Aorta (tissue), 5 donors: ENCODE results near the gene CYP1B1. TPM values are rescaled to one million over a fixed set of nuclear protein-coding genes. Genes with fewer than 3 reads are reported as not detected.
"Not testable (repeated sequence)": the region's sequence is repeated elsewhere in the genome, so short reads cannot be mapped to it uniquely, and the experiment has no call there.

Source experiments
- ATAC-seq: fragments of 200-7000 bp; cut with Tn5 transposase; one replicate; pipeline ENCODE4 v1.9.1; 2022; ENCODE audit warnings: moderate library complexity; ENCODE audit not compliant: low FRiP score
- DNase-seq, 2 donors: peaks; one replicate each; pipeline ENCODE4 v3.0.0-alpha.2; 2020
- H3K27ac ChIP-seq, 2 donors: one replicate each; pipeline ENCODE4 v1.5.1; 2013; ENCODE audit warnings: low read length in 2 of 2, mild to moderate bottlenecking in 2 of 2, moderate library complexity in 2 of 2, control low read depth in 1 of 2, inconsistent platforms in 1 of 2, low read depth in 1 of 2
- H3K27me3 ChIP-seq, 2 donors: one replicate each; pipeline ENCODE4 v1.6.1; 2013; ENCODE audit warnings: control low read depth in 1 of 2, low read length in 1 of 2, mild to moderate bottlenecking in 1 of 2, moderate library complexity in 1 of 2; ENCODE audit not compliant: insufficient read depth in 2 of 2, control insufficient read depth in 1 of 2
- H3K36me3 ChIP-seq, 2 donors: one replicate each; pipeline ENCODE4 v1.6.1; 2013; ENCODE audit warnings: control low read depth in 1 of 2, low read length in 1 of 2, mild to moderate bottlenecking in 1 of 2; ENCODE audit not compliant: insufficient read depth in 2 of 2, control insufficient read depth in 1 of 2
- H3K4me1 ChIP-seq, 2 donors: one replicate each; pipeline ENCODE4 v1.6.1; 2013; ENCODE audit warnings: low read length in 2 of 2, control low read depth in 1 of 2, mild to moderate bottlenecking in 1 of 2, moderate library complexity in 1 of 2; ENCODE audit not compliant: insufficient read depth in 2 of 2, control insufficient read depth in 1 of 2
- H3K4me3 ChIP-seq, 2 donors: one replicate each; pipeline ENCODE4 v1.5.1; 2013; ENCODE audit warnings: low read length in 2 of 2, control low read depth in 1 of 2, mild to moderate bottlenecking in 1 of 2
- H3K9me3 ChIP-seq: one replicate; pipeline ENCODE4 v1.6.1; 2013; ENCODE audit warnings: mild to moderate bottlenecking, low read length; ENCODE audit not compliant: control insufficient read depth
- WGBS, 2 donors: extraction: QIAGEN DNeasy Blood & Tissue Kit; methylation state at CpG; one replicate each; pipeline ENCODE4 v1.1.7; 2013; 5-methylcytosine and 5-hydroxymethylcytosine counted together
- intact Hi-C, 2 donors: fragments of 100-400 bp; cut with DNase I; formaldehyde crosslinking; loops; one replicate each; pipeline versions ENCODE4 v1.14.2 to v1.15.0; 2022
- polyA plus RNA-seq, 2 donors: library from polyadenylated mRNA; stranded (reverse); fragments of 200-250 nt; gene quantifications; one replicate each; pipeline ENCODE4 v1.2.3, GENCODE V29; 2013
- total RNA-seq, 2 donors: library from RNA; stranded (reverse); fragmentation: NEBNext Ultra II Directional; extraction: Animal tissue kit (Norgen Biotek cat#: 25700); gene quantifications; one replicate each; pipeline ENCODE4 v1.2.1, GENCODE V29; 2021
- donor health status: healthy with polysubstance abuse.
- donor health status: Bipolar disorder and iron deficiency.
- donor health status: DM: no; HTN: no; CAD: no.
- donor health status: DM: no; HTN: no; CAD: no.
- donor health status: DM: yes; HTN: yes; CAD: no.

The CYP1B1 gene
- total and polyA plus RNA-seq, 4 donors, result 7.3 to 115 (median 62.0) TPM

DNA sequence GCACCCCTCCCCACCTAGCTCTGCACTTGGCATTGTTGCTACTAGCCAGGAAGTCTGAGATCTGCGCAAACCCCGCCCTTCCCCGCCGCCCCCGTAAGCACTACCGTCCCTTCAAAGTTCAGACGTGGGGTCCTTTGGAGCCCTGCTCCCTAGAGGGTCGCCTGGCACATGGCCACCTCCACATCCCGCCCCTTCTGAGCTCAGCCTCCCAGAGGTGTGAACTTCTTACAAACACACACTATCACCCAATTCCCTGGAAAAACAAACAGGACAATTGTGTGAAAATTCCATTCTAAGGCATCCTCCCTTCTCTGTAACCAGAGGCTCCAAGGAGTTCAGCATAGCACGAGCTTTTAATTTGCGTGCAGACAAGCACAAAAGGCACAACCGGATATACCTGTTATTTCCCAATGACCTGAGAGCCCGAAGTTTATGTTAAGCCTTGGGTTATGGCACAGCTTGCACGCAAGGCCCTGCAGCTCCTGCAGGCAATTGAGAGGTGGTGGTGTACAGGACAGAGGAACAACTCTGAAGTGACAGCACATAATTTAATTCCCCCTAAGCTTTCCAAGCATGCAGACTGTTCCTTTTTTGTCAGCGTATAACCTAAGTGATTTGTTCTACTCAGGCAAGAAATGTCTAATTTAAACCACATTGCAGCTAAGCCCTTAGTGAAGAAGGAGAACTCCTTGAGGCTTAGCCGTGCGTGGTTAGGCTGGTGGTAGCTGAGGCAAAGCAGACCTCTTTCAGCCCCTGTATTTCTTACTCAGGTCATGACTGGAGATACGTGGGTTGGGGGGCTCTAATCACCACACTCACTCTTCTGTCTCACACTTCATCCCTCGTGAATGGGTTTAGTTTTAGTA lies 20.3 kb upstream of the CYP1B1 start:
- H3K4me1 ChIP-seq, result peaks cover 0 to 2% of the 10 kb centered on the region in 2 donors
- intact Hi-C loops, result no loop called here
- DNase-seq, result peak in 1 of 2 donors; percentile 76
- 49 to 55% methylated on average over 19 of the region's 19 CpGs for whole genome bisulfite sequencing, 2 donors
- peak; percentile 2 for ATAC-seq
- H3K27ac ChIP-seq, result no peak overlapping the region
- no peaks in the 10 kb centered on the region for H3K36me3 ChIP-seq
- H3K4me3 ChIP-seq, result no peak overlapping the region
- H3K9me3 ChIP-seq, result no peaks in the 10 kb centered on the region
- peaks cover 0 to 3% of the 10 kb centered on the region in 2 donors for H3K27me3 ChIP-seq

DNA sequence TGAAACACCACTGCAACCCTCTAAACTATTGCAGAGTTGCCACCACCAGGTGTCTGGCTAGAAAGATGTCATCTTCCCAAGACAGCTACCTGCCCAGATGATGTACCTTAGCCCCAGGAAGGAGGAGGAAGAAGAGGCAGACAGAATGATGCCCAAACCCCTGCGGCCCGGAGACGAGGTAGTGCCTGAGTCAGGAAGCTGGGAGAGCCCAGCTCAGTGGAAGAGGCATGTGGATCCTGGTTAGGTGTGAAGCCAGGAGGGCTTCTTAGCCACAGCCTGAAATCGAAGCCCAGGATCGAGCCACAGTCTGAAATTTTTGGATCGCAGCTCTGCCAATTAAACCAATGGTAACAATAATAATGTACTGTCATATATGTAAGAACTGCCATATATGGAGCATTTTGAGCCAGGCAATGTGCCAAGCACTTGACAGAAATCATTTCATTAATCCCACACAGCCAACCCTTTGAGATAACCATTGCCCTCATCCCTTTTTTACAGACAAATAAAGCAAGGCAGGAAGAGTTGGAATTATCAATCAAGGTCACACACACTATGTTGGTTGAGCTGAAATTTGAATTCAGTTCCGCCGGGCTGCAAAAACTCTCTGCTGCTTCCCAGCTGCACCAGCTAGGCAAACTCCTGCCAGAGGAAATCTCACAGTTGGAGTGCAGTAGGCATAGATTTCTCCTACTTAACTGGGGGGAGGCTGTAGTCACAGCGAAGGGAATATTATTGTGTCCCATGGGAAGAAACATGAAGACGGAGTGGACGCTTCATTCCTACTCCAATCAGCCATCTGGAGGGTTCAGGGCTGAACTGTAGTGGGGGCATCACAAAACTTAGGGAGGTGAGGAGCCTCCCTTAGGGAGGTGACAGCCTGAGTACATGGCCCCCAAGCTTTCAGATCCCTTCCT lies 19.4 kb upstream of the CYP1B1 start:
- intact Hi-C loops, result no loop called here
- H3K27ac ChIP-seq, result no peak overlapping the region
- 58 to 63% methylated on average over 11 of the region's 11 CpGs for WGBS, 2 donors
- no peak for ATAC-seq
- H3K4me3 ChIP-seq, result no peak overlapping the region
- no peaks in the 10 kb centered on the region for H3K36me3 ChIP-seq
- H3K27me3 ChIP-seq, result peaks cover 0 to 3% of the 10 kb centered on the region in 2 donors
- no peak for DNase-seq
- peaks cover 0 to 2% of the 10 kb centered on the region in 2 donors for H3K4me1 ChIP-seq
- no peaks in the 10 kb centered on the region for H3K9me3 ChIP-seq

GRCh38 chr2:38093527-38094165 lies 17.7 kb upstream of the CYP1B1 start:
- Histone ChIP-seq H3K4me3 (no peak overlapping the region), H3K27me3 (peaks cover 0 to 3% of the 10 kb centered on the region in 2 donors), H3K36me3 (no peaks in the 10 kb centered on the region), H3K9me3 (no peaks in the 10 kb centered on the region), H3K4me1 (peaks cover 0 to 2% of the 10 kb centered on the region in 2 donors), H3K27ac (no peak overlapping the region)
- intact Hi-C loops, result no loop called here
- ATAC-seq, result no peak
- DNase-seq, result no peak
- WGBS, 2 donors, result 97 to 98% methylated on average over 1 of the region's 1 CpG

DNA sequence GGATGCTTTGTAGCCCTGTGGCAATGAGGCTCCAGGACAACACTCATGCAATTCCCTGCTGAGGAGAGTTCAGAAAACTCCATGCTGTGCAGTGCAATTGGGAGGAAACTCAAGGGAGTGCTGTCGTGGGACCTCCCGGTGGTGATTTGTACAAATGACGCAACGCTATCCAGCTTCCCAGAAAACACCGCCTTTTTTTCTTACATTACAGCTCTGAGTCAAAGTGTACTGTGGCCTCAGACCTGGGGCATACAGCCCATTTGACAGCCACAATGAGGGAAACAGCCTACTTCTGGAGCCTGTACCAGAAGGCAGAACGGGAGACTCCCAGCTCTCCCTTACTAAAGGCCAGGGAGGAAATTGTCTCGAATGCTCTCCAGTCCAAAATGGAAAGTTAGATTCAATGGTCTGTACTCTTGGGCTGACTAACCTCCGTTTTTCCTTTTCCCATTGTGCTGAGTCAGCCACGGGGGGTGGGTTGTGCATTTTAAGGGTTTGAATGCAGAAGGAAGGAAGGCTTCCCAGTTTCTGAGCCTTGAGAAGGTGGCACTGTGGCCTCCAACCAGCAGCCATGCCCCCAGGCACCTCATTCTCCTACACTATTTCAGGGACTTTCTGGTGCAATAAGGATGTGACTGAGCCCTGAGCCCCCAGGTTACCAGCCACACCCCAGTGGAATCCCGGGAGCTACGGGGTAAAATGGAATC lies 16.4 kb upstream of the CYP1B1 start:
- H3K9me3 ChIP-seq, result no peaks in the 10 kb centered on the region

DNA sequence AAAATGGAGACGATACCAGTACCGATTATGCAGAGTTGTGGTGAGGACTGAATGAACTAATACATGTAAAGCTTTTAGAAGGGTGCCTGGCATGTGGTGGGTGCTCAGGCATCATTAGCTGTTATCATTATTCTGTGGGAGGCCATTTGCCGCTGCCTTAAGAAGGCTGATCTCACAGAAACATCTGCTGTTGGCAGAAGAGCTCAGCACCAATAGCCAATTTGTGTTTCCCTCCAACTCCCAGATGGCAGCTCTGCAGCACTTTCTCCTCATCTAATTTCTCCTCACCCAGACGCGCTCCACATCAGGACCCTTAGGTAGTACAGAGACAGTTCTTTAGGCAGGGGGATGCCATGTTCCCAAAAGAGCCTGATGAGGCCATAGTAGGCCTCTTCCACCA lies 15.8 kb upstream of the CYP1B1 start:
- intact Hi-C loops, result no loop called here
- ATAC-seq (no peak), DNase-seq (no peak)
- Histone ChIP-seq H3K4me1 (peaks cover 0 to 2% of the 10 kb centered on the region in 2 donors), H3K36me3 (no peaks in the 10 kb centered on the region), H3K27me3 (peaks cover 0 to 3% of the 10 kb centered on the region in 2 donors), H3K4me3 (no peak overlapping the region), H3K27ac (no peak overlapping the region), H3K9me3 (no peaks in the 10 kb centered on the region)
- 92 to 93% methylated on average over 5 of the region's 5 CpGs for WGBS, 2 donors

More for the DNA sequence above, 16.4 kb upstream of the CYP1B1 start:
- Histone ChIP-seq H3K27me3 (peaks cover 0 to 3% of the 10 kb centered on the region in 2 donors), H3K4me1 (peaks cover 0 to 2% of the 10 kb centered on the region in 2 donors), H3K27ac (no peak overlapping the region), H3K36me3 (no peaks in the 10 kb centered on the region), H3K4me3 (no peak overlapping the region)
- intact Hi-C loops, result no loop called here
- DNase-seq (peak; percentile 52 to 76), ATAC-seq (peak; percentile 79)
- 53 to 58% methylated on average over 11 of the region's 11 CpGs for WGBS, 2 donors

DNA sequence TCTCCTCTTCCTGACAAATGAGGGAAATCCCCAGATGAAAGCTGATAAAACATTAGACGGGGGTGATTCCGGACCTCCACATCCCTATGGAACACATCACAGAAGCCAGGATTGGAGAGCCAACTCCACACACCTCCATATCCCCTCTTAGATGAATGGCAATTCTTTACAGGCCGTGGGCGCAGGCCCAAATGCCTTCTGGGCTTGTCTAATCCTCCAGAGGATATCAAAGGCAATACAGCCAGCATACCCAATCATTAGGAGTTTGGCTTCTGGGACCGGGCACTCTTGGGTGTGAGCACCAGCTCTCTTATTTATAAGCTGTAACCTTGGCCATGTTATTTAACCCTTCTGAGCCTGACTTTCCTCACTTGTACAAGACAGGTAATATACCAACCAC lies 15.0 kb upstream of the CYP1B1 start:
- ATAC-seq, result no peak
- Histone ChIP-seq H3K36me3 (no peaks in the 10 kb centered on the region), H3K27me3 (peaks cover 0 to 3% of the 10 kb centered on the region in 2 donors), H3K4me3 (no peak overlapping the region), H3K9me3 (no peaks in the 10 kb centered on the region), H3K4me1 (peaks cover 0 to 2% of the 10 kb centered on the region in 2 donors), H3K27ac (no peak overlapping the region)
- intact Hi-C loops, result no loop called here
- DNase-seq, result peak in 1 of 2 donors; percentile 56
- 87% methylated on average over 5 of the region's 5 CpGs for WGBS, 2 donors

DNA sequence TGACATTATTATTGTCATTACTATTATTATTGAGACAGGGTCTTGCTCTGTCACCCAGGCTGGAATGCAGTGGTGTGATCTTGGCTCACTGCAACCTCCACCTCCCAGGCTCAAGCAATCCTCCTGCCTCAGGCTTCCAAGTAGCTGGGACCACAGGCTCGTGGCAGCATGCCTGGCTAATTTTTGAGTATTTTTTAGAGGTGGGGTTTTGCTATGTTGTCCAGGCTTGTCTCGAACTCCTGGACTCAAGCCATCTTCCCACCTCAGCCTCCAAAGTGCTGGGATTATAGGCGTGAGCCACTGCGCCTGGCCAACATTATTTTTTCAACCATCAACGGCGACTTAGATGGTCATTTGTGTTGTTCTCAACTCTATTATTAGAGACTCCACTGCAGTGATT lies 14.3 kb upstream of the CYP1B1 start:
- H3K4me1 ChIP-seq, H3K27me3 ChIP-seq, H3K27ac ChIP-seq, intact Hi-C loops, H3K9me3 ChIP-seq, ATAC-seq, H3K4me3 ChIP-seq, DNase-seq, H3K36me3 ChIP-seq: not testable (repeated sequence)
- WGBS, 2 donors, result 74 to 82% methylated on average over 6 of the region's 6 CpGs
